ENCODE data around the gene LCN9.

Gene LCN9

GRCh38 chr9:135673941-135674340 lies 10.8 kb downstream of the LCN9 start:
- TF ChIP-seq CTCF (IDR thresholded peaks at IDR 0.05; ENCODE audit: low read depth, low read length): no peak
- no peak overlapping the region for H3K4me3 ChIP-seq (ENCODE audit: low read depth, low read length)

GRCh38 chr9:135674977-135675376 lies 11.9 kb downstream of the LCN9 start:
- no peak for TF ChIP-seq CTCF (IDR thresholded peaks at IDR 0.05; ENCODE audit: low read depth, low read length)
- no peak overlapping the region for H3K4me3 ChIP-seq (ENCODE audit: low read depth, low read length)

GRCh38 chr9:135676891-135677290 lies 13.8 kb downstream of the LCN9 start:
- no peak overlapping the region for H3K4me3 ChIP-seq (ENCODE audit: low read depth, low read length)
- no peak for TF ChIP-seq CTCF (IDR thresholded peaks at IDR 0.05; ENCODE audit: low read depth, low read length)

- no peak for TF ChIP-seq CTCF (IDR thresholded peaks at IDR 0.05; ENCODE audit: low read depth, low read length)
- H3K4me3 ChIP-seq (ENCODE audit: low read depth, low read length): no peak overlapping the region
Observed at GRCh38 chr9:135677641-135678168, 14.6 kb downstream of the LCN9 start.

- no peak overlapping the region for H3K4me3 ChIP-seq (ENCODE audit: low read depth, low read length)
- no peak for TF ChIP-seq CTCF (IDR thresholded peaks at IDR 0.05; ENCODE audit: low read depth, low read length)
Observed at GRCh38 chr9:135678236-135679017, 15.3 kb downstream of the LCN9 start.

GRCh38 chr9:135680056-135680455 lies 16.9 kb downstream of the LCN9 start:
- TF ChIP-seq CTCF (IDR thresholded peaks at IDR 0.05; ENCODE audit: low read depth, low read length): no peak
- no peak overlapping the region for H3K4me3 ChIP-seq (ENCODE audit: low read depth, low read length)

GRCh38 chr9:135681161-135681560 lies 18.1 kb downstream of the LCN9 start:
- no peak overlapping the region for H3K4me3 ChIP-seq (ENCODE audit: low read depth, low read length)
- no peak for TF ChIP-seq CTCF (IDR thresholded peaks at IDR 0.05; ENCODE audit: low read depth, low read length)

Data from WI38 (cell line).